GM21737 (cell line): Measurements from ENCODE around the gene SLC22A12.
"Not testable (repeated sequence)": the region's sequence is repeated elsewhere in the genome, so short reads cannot be mapped to it uniquely, and the experiment has no call there.

ENCODE experiments used
- ATAC-seq: cut with Tn5 transposase; IDR thresholded peaks from one replicate; pipeline ENCODE4 v1.9.1; 2021; ENCODE audit warnings: mild to moderate bottlenecking, moderate library complexity; ENCODE audit not compliant: unreplicated experiment

Gene SLC22A12

DNA sequence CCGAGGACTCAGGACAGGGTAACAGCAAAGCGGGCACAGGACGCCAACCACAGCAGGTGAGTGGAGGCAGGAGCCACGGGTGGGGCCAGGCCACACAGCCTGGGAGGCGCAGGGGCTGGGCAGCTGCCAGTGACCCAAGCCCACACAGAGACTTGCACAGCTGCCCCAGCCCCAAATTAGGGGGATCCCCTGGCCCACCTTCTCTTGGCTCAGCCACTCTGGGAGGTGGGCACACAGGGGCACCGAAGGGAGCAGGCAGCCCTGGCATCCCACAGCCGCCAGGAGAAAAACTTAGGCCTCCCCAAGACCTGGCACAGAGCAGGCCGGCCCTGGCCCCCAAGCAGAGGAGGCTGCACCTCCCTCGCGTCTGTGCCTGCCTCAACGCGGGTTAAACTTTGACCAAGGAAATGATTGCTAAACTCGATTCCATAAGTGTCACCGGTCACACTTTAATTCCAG lies at the start of gene SLC22A12:
Gene SLC22A12, plus strand, starts transcription at position 458 of the 459 bp plus-strand sequence. CDS start 337 bp downstream, outside the sequence.
- ATAC-seq = no peak

DNA sequence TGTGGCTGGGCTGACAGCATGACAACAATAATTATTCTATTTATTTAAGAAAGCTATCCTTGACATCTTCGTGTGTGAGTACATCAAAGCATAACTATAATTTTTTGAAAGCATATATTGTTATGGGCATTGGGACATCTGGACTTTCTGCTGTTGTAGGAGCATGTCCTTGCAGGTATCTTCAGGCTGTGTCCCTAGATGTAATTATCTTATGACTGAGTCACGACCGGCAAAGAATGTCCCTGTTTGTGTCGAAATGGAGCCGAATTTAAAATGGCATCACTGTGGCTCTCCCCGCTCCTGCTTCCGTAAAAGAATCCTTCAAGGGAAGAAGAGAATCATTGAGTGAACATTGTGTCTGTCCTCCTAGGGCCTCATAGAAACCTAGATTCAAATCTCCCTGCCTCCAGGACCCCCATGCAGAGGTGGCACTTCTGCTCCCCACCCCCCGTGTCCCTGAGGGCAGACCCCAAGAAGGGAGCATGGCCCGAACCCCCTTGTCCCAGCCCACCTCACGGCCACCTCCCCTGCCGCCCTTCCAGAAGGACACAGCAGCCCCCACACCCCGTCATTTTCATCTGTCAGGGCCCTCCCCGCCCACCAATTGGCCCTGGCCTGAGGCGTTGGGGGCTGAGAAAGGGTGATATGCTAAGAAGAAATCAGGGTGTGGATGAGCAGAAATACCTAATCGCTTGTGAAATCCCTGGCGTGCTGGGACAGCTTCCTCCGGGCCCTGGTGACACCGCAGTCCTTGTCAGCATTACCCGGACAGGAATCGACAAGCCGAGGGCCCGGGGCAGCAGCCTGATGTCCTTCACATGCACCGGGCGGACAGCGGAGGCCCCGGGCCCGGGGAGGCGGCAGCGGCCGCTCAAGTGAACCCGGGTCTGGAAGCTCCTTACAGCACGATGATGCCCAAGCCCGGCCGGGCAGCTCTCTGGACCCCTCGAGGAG lies 48.6 kb upstream of the SLC22A12 start:
- ATAC-seq = no peak

- no peak for ATAC-seq
These were observed 47.2 kb upstream of the SLC22A12 start for GRCh38 chr11:64543818-64544217.

GRCh38 chr11:64544616-64545296 lies 46.3 kb upstream of the SLC22A12 start:
- ATAC-seq = no peak

GRCh38 chr11:64545619-64546018 lies 45.4 kb upstream of the SLC22A12 start:
- no peak for ATAC-seq

GRCh38 chr11:64546176-64546575 lies 44.8 kb upstream of the SLC22A12 start:
- ATAC-seq = no peak

GRCh38 chr11:64546600-64546999 lies 44.4 kb upstream of the SLC22A12 start:
- ATAC-seq = no peak

DNA sequence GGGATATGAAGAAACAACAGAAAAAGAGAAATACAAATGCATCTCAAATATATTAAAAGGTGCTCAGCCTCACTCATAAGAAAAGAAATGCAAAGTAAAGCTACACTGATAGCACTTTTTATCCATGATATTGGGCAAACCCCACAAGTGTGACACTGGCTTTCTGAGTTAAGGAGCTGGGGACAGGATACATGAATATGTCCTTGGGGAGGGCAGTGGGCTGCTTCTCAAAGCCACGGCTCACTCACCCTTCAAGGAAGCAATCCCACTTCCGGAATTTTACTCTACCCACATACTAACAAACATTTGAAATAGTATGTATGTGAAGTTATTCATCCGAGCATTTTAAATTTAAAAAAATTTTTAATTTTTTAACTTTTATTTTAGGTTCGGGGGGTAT lies 41.1 kb upstream of the SLC22A12 start:
- no peak for ATAC-seq

DNA sequence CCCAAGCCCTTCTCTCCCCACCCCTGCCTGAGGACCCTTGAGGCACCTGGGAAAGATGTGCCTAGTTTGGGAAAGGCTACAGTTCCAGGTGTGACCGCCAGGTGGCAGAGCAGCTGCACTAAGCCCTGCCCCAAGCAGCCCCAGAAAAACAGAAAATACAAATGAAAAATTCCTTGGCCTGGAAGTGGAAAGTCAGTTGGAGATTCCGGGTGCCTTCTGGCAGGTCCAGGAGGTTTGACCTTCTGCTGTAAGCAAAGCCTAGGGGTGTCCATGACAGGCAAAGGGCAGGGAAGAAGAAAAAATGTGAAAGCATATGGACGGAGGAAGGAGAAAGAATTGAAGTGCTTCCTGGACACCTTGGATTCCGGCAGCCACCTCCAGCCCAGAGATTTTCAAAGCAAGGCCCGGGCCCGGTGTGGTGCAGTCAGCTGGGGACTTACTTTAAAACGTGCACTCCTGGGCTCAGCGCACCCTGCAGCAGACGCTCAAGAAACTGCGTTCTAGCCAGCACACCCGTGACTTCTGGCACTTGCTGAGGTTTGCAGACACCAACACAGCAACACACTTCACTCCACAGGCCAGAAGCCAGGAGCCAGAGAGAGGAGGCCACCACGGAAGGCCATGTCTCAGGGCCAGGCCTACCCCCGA lies 37.3 kb upstream of the SLC22A12 start:
- ATAC-seq = no peak

- ATAC-seq = no peak
These were observed 34.8 kb upstream of the SLC22A12 start for GRCh38 chr11:64556044-64556720.

GRCh38 chr11:64556721-64557250 lies 34.2 kb upstream of the SLC22A12 start:
- ATAC-seq = no peak

- ATAC-seq = no peak
These were observed 32.8 kb upstream of the SLC22A12 start for GRCh38 chr11:64558065-64558745.

DNA sequence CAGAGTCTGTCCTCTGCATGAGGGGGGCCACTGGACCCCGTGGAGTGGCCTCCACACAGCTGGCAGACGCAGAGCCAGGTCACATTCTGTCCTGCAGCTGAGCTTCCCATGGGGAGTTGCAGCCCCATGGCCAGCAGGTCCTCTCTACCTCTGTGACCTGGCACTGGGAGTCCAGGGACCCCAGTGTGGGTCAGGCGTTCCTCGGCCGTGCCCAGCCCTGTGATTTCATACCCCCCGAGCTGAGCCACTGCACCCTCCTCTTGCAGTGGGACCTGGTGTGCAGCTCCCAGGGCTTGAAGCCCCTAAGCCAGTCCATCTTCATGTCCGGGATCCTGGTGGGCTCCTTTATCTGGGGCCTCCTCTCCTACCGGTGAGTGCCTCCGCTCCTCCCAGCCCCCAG lies 32.2 kb upstream of the SLC22A12 start:
- no peak for ATAC-seq

DNA sequence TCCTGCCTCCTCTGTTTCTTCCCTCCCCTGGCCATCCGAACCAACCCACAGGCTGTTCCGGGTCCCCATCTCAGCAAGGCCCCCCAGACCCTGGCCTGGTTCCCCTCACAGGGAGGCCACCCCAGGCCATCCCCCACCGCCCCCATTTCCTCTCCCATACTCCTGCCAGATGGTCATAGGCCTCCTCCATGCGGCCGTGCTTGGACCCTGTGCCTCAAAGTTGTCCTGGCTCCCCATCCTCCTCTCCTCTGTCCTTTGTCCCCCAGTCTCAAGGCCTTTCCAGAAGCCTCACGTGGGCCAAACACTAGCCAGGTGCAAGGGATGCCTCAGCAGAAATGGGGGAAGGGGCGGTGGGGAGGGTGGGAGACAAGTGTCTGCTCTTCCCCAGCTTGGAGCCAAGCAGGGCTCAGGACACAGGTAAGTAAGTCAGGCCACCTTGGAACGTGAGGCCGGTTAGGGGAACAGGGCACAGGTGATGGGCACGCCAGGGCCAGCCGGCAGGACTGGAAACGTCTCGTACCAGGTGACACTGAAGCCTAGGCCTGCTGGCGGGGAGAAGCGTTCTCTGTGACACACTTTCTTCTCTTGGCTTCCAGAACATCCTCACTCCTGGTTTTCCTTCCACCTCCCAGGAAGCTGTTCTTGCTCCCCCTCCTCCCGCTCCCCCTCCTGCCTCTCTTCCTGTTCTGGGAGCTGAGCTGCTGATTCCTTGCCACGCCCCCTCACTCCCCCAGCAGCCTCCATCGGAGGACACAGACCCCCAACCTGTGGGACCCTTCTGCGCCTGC lies 31.5 kb upstream of the SLC22A12 start:
- ATAC-seq = no peak

DNA sequence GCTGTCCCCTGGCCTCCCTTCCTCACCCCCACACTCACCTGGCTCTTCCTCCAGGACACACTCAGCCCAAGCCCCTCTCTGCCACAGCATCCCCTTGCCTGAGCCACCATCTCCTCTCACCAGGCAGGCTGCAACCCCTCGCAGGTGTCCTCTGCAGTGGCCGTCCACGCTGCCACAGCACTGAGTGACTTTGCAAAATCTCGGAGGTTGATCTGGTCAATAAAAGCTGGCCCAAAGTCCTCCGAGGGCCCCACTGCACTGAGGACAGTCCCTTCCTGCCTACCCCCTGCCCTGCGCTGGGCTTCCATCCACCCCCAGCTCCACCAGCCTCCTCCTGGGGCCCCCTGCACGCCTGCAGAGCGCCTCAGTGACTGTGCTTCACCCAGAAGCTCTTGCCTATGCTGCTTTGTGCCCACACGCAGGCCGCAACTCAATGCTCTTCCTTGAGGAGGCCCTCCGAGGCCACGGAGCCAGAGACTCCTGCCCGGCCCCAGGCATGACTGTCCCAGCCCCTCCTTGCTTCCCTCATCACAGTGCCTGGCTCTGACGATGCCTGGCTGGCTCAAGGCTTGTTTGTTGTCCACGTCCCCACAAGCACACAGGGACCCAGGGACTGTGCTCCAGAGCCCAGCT lies 30.8 kb upstream of the SLC22A12 start:
- ATAC-seq = no peak

DNA sequence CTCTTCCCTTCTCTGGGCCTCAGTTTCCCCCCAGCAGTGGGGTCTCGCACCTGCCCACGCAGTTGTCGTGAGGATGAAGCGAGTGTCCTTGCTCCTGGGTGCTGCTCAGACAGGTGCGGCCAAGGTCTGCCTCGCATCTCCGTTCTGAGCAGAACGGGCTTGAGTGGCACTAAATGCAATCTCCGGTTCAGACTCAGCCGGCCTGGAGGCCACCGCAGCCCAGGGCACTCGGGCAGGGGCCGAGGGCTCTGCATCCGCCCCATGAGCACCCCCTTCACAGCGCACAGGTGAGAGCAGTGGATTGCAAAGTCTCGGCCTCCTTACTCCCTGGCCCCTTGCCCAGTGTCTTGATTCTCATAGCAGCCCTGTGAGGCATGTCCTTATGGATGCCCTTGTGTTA lies 30.1 kb upstream of the SLC22A12 start:
- ATAC-seq = no peak

DNA sequence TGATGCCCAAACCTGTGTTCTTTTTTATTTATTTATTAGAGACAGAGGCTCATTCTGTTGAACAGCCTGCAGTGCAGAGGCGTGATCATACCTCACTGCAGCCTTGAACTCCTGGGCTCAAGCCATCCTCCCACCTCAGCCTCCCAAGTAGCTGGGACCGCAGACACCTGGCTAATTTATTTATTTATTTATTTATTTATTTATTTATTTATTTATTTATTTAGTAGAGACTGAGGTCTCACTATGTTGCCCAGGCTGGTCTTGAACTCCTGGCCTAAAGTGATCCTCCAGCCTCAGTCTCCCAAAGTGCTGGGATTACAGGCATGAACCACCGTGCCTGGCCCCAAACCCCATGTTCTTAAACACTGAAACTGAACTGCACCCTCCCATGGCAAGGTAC lies 29.6 kb upstream of the SLC22A12 start:
- not testable (repeated sequence) for ATAC-seq

DNA sequence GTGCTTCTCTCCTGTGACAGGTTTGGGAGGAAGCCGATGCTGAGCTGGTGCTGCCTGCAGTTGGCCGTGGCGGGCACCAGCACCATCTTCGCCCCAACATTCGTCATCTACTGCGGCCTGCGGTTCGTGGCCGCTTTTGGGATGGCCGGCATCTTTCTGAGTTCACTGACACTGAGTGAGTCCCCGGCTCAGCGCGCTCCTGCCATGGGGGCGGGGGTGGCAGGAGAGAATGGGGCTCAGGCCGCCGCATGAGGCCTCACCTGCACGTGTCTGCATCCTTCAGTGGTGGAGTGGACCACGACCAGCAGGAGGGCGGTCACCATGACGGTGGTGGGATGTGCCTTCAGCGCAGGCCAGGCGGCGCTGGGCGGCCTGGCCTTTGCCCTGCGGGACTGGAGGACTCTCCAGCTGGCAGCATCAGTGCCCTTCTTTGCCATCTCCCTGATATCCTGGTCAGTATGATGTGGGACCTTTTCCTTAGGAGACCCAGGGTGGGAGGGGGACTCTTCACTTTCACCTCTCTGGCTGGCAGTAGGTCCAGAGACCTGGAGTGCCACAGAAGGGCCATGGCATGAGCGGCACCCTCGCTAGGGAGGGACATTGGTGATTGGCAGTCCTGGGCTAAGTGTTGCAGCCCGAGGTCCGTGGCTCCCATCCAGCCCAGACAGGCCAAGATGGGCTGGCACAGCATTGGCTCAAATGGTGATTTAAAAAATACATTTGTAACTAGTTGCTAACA lies 28.9 kb upstream of the SLC22A12 start:
- no peak for ATAC-seq
